Hepatocyte (in vitro differentiated cells): Measurements from ENCODE around the gene LCN12.

Experiments
- CTCF ChIP-seq: fragments of 200-600 bp; sonication (generic); IDR thresholded peaks from 2 replicates; pipeline ENCODE4 v1.5.1; 2016; ENCODE audit warnings: antibody characterized with exemption, mild to moderate bottlenecking; ENCODE audit not compliant: poor library complexity
- EZH2phosphoT487 ChIP-seq: fragments of 200-600 bp; sonication (generic); IDR thresholded peaks from one replicate; pipeline ENCODE4 v1.6.1; 2018; ENCODE audit warnings: antibody characterized with exemption, mild to moderate bottlenecking, low read depth, moderate library complexity; ENCODE audit not compliant: unreplicated experiment, severe bottlenecking

- TF ChIP-seq EZH2phosphoT487 = no peak
- no peak for TF ChIP-seq CTCF
Measured at GRCh38 chr9:136964833-136965422, 12.9 kb downstream of the LCN12 start.
